ENCODE data around the gene ZMYND8.

GRCh38 chr20:47160240-47160639, 196.3 kb downstream of the ZMYND8 start:
- TF ChIP-seq CTCF (conservative IDR thresholded peaks at IDR 0.05 in 1 of 2, IDR thresholded peaks at IDR 0.05 in 1 of 2; ENCODE audit: low read depth in 1 of 2, low read length in 2 of 2) (no peak), EZH2 (IDR thresholded peaks at IDR 0.05; ENCODE audit: low read length, missing control alignments) (no peak)
